Measurements from ENCODE around the gene MEGF11.
"Not testable (repeated sequence)": the region's sequence is repeated elsewhere in the genome, so short reads cannot be mapped to it uniquely, and the experiment has no call there.

Gene MEGF11

GRCh38 chr15:66275352-66275751 lies 21.8 kb upstream of the MEGF11 start:
- H3K27ac ChIP-seq: no peak overlapping the region
- no peak for TF ChIP-seq CTCF (conservative IDR thresholded peaks at IDR 0.05)

- TF ChIP-seq CTCF (conservative IDR thresholded peaks at IDR 0.05): no peak
- H3K27ac ChIP-seq: no peak overlapping the region
Measured at GRCh38 chr15:66270932-66271331, 17.4 kb upstream of the MEGF11 start.

- no peak overlapping the region for H3K27ac ChIP-seq
- TF ChIP-seq CTCF (conservative IDR thresholded peaks at IDR 0.05): no peak
Measured at GRCh38 chr15:66269326-66270090, 16.0 kb upstream of the MEGF11 start.

- TF ChIP-seq CTCF (conservative IDR thresholded peaks at IDR 0.05): no peak
- no peak overlapping the region for H3K27ac ChIP-seq
Measured at GRCh38 chr15:66264859-66265513, 11.4 kb upstream of the MEGF11 start.

GRCh38 chr15:66262837-66263236 lies 9.3 kb upstream of the MEGF11 start:
- not testable (repeated sequence) for H3K27ac ChIP-seq

- no peak overlapping the region for H3K27ac ChIP-seq
- TF ChIP-seq CTCF (conservative IDR thresholded peaks at IDR 0.05): no peak
Measured at GRCh38 chr15:66261056-66261455, 7.5 kb upstream of the MEGF11 start.

GRCh38 chr15:66256692-66257091 lies 3.1 kb upstream of the MEGF11 start:
- H3K27ac ChIP-seq: no peak overlapping the region
- no peak for TF ChIP-seq CTCF (conservative IDR thresholded peaks at IDR 0.05)
